B cell (primary cell): ENCODE data around the gene NOL4L.

Source experiments
- CTCF ChIP-seq: fragments of 200-600 bp; IDR thresholded peaks from one replicate; pipeline ENCODE4 v1.8.0; 2022; ENCODE audit warnings: antibody characterized with exemption, mild to moderate bottlenecking
- EZH2 ChIP-seq: IDR thresholded peaks from 2 replicates; pipeline ENCODE4 v1.6.1; 2012; ENCODE audit warnings: borderline replicate concordance, low read depth, mild to moderate bottlenecking, moderate library complexity, low read length; ENCODE audit not compliant: insufficient read depth, poor library complexity, severe bottlenecking

GRCh38 chr20:32607727-32608663 is 22.9 kb upstream of the NOL4L start:
- no peak for TF ChIP-seq CTCF
- TF ChIP-seq EZH2: no peak
